Upper lobe of right lung (tissue), 1 donor: Measurements from ENCODE around the gene MGAT1. TPM values are rescaled to one million over a fixed set of nuclear protein-coding genes. Genes with fewer than 3 reads are reported as not detected.

Source experiments
- ATAC-seq: fragments of 200-7000 bp; cut with Tn5 transposase; one replicate; pipeline ENCODE4 v1.9.1; 2020; ENCODE audit warnings: mild to moderate bottlenecking, moderate library complexity
- DNase-seq: peaks from one replicate; pipeline ENCODE4 v3.0.0-alpha.2; 2020
- H3K27ac ChIP-seq: fragments of 200-600 bp; one replicate; pipeline ENCODE4 v1.8.0; 2022
- H3K27me3 ChIP-seq: fragments of 200-600 bp; one replicate; pipeline ENCODE4 v1.8.0; 2022; ENCODE audit warnings: mild to moderate bottlenecking
- H3K36me3 ChIP-seq: fragments of 200-600 bp; one replicate; pipeline ENCODE4 v1.8.0; 2022
- H3K4me1 ChIP-seq: fragments of 200-600 bp; one replicate; pipeline ENCODE4 v1.8.0; 2022
- H3K4me3 ChIP-seq: fragments of 200-600 bp; one replicate; pipeline ENCODE4 v1.8.0; 2022; ENCODE audit warnings: mild to moderate bottlenecking
- H3K9me3 ChIP-seq: fragments of 200-600 bp; one replicate; pipeline ENCODE4 v1.8.0; 2022
- CTCF ChIP-seq: fragments of 200-600 bp; IDR thresholded peaks from one replicate; pipeline ENCODE4 v1.8.0; 2022; ENCODE audit warnings: antibody characterized with exemption
- intact Hi-C: fragments of 100-400 bp; cut with DNase I; formaldehyde crosslinking; loops from one replicate; pipeline ENCODE4 v1.11.0; 2022
- total RNA-seq: library from RNA; stranded (reverse); fragmentation: NEBNext Ultra II Directional; extraction: Animal tissue kit (Norgen Biotek cat#: 25700); gene quantifications from one replicate; pipeline ENCODE4 v1.2.1, GENCODE V29; 2021
- donor health status: DM: no; HTN: yes; CAD: no; lungs with severe emphysema.

MGAT1 gene
- total RNA-seq, 1 donor from 2014 or later: 216 TPM

GRCh38 chr5:180739958-180740357 lies 62.6 kb downstream of the MGAT1 start, which contains the start of gene OR2Y1:
Gene OR2Y1 (minus strand): TSS chr5:180740058. CDS start chr5:180740058, 0 bp downstream.
- intact Hi-C loops: no loop called here
- peaks cover 6% of the 10 kb centered on the region for H3K27me3 ChIP-seq
- no peaks in the 10 kb centered on the region for H3K36me3 ChIP-seq
- ATAC-seq (no peak), DNase-seq (no peak)
- no peaks in the 10 kb centered on the region for H3K4me1 ChIP-seq
- no peak within 1 kb of the TSS for H3K4me3 ChIP-seq
- no peak for TF ChIP-seq CTCF
- H3K27ac ChIP-seq: no peak within 1 kb of the TSS
- H3K9me3 ChIP-seq: no peaks in the 10 kb centered on the region

- Histone ChIP-seq H3K27ac (no peak overlapping the region), H3K4me3 (no peak overlapping the region), H3K4me1 (no peaks in the 10 kb centered on the region), H3K36me3 (no peaks in the 10 kb centered on the region), H3K9me3 (no peaks in the 10 kb centered on the region), H3K27me3 (peaks cover 6% of the 10 kb centered on the region)
- ATAC-seq: no peak
- DNase-seq: no peak
- intact Hi-C loops: no loop called here
- no peak for TF ChIP-seq CTCF
Measured at GRCh38 chr5:180739271-180739670, 63.3 kb downstream of the MGAT1 start.

- Histone ChIP-seq H3K4me1 (no peaks in the 10 kb centered on the region), H3K36me3 (no peaks in the 10 kb centered on the region), H3K9me3 (no peaks in the 10 kb centered on the region), H3K27ac (no peak overlapping the region), H3K27me3 (no peaks in the 10 kb centered on the region), H3K4me3 (no peak overlapping the region)
- no peak for TF ChIP-seq CTCF
- intact Hi-C loops: no loop called here
- no peak for ATAC-seq
- no peak for DNase-seq
Measured at GRCh38 chr5:180736536-180736935, 66.1 kb downstream of the MGAT1 start.

Other genes starting within 250 kb of the MGAT1 start
- 86.9 TPM for gene SCGB3A1, start 211.3 kb downstream of the MGAT1 start, total RNA-seq
- 38.6 TPM for gene FLT4, start 153.2 kb downstream of the MGAT1 start, total RNA-seq
- not detected for gene OR2Y1, start 62.7 kb downstream of the MGAT1 start, total RNA-seq
- 22.6 TPM for gene ZFP62, start 58.5 kb upstream of the MGAT1 start, total RNA-seq
- 4.5 TPM for gene BTNL8, start 96.4 kb upstream of the MGAT1 start, total RNA-seq
- gene BTNL3, start 186.0 kb upstream of the MGAT1 start, total RNA-seq: not detected
- 99.8 TPM for gene BTNL9, start 237.5 kb upstream of the MGAT1 start, total RNA-seq